ENCODE data around the gene S100A11.
A peak's percentile ranks its signal among the peaks of the same experiment; 100 is the strongest.

Gene S100A11

GRCh38 chr1:152043870-152044269, 7.1 kb upstream of the S100A11 start:
- in situ Hi-C loops (cut with MboI; ENCODE audit: low pct_unique_long_range_greater_than_20kb, low sequenced_read_pairs), result no loop called here
- DNase-seq, result no peak

GRCh38 chr1:152042030-152042429, 5.2 kb upstream of the S100A11 start:
- in situ Hi-C loops (cut with MboI; ENCODE audit: low pct_unique_long_range_greater_than_20kb, low sequenced_read_pairs), result no loop called here
- DNase-seq, result no peak

GRCh38 chr1:152039886-152040285, 3.1 kb upstream of the S100A11 start:
- DNase-seq, result no peak
- in situ Hi-C loops (cut with MboI; ENCODE audit: low pct_unique_long_range_greater_than_20kb, low sequenced_read_pairs), result no loop called here

- DNase-seq, result no peak
- in situ Hi-C loops (cut with MboI; ENCODE audit: low pct_unique_long_range_greater_than_20kb, low sequenced_read_pairs), result no loop called here
Observed at GRCh38 chr1:152039461-152039860, 2.7 kb upstream of the S100A11 start.

- DNase-seq, result no peak
- in situ Hi-C loops (cut with MboI; ENCODE audit: low pct_unique_long_range_greater_than_20kb, low sequenced_read_pairs), result no loop called here
Observed at GRCh38 chr1:152038871-152039270, 2.1 kb upstream of the S100A11 start.

GRCh38 chr1:152035539-152036266, 1.1 kb downstream of the S100A11 start:
- in situ Hi-C loops (cut with MboI; ENCODE audit: low pct_unique_long_range_greater_than_20kb, low sequenced_read_pairs), result no loop called here
- DNase-seq, result peak; percentile 68

GRCh38 chr1:152034654-152035538, 1.9 kb downstream of the S100A11 start:
- in situ Hi-C loops (cut with MboI; ENCODE audit: low pct_unique_long_range_greater_than_20kb, low sequenced_read_pairs), result no loop called here
- peak; percentile 90 for DNase-seq

- no peak for DNase-seq
- in situ Hi-C loops (cut with MboI; ENCODE audit: low pct_unique_long_range_greater_than_20kb, low sequenced_read_pairs), result no loop called here
Observed at GRCh38 chr1:152034324-152034653, 2.5 kb downstream of the S100A11 start.

GRCh38 chr1:152029929-152030211, 6.9 kb downstream of the S100A11 start:
- in situ Hi-C loops (cut with MboI; ENCODE audit: low pct_unique_long_range_greater_than_20kb, low sequenced_read_pairs), result no loop called here
- no peak for DNase-seq

GRCh38 chr1:152029144-152029928, 7.5 kb downstream of the S100A11 start:
- in situ Hi-C loops (cut with MboI; ENCODE audit: low pct_unique_long_range_greater_than_20kb, low sequenced_read_pairs), result no loop called here
- no peak for DNase-seq

- in situ Hi-C loops (cut with MboI; ENCODE audit: low pct_unique_long_range_greater_than_20kb, low sequenced_read_pairs), result no loop called here
- DNase-seq, result no peak
Observed at GRCh38 chr1:152026895-152027294, 9.9 kb downstream of the S100A11 start.

GRCh38 chr1:152024223-152024622, 12.6 kb downstream of the S100A11 start:
- DNase-seq, result no peak
- in situ Hi-C loops (cut with MboI; ENCODE audit: low pct_unique_long_range_greater_than_20kb, low sequenced_read_pairs), result no loop called here

- in situ Hi-C loops (cut with MboI; ENCODE audit: low pct_unique_long_range_greater_than_20kb, low sequenced_read_pairs), result no loop called here
- DNase-seq, result no peak
Observed at GRCh38 chr1:152023221-152023620, 13.6 kb downstream of the S100A11 start.

- in situ Hi-C loops (cut with MboI; ENCODE audit: low pct_unique_long_range_greater_than_20kb, low sequenced_read_pairs), result no loop called here
- no peak for DNase-seq
Observed at GRCh38 chr1:152022474-152022873, 14.3 kb downstream of the S100A11 start.

- in situ Hi-C loops (cut with MboI; ENCODE audit: low pct_unique_long_range_greater_than_20kb, low sequenced_read_pairs), result no loop called here
Observed at GRCh38 chr1:152021569-152021968, 15.2 kb downstream of the S100A11 start.

GRCh38 chr1:152020849-152021248, 16.0 kb downstream of the S100A11 start:
- in situ Hi-C loops (cut with MboI; ENCODE audit: low pct_unique_long_range_greater_than_20kb, low sequenced_read_pairs), result no loop called here
- DNase-seq, result no peak

More at GRCh38 chr1:152021569-152021968, 15.2 kb downstream of the S100A11 start:
- DNase-seq, result no peak

- no peak for DNase-seq
Observed at GRCh38 chr1:152018537-152018936, 18.3 kb downstream of the S100A11 start.

GRCh38 chr1:152015766-152016165, 21.0 kb downstream of the S100A11 start:
- no peak for DNase-seq
- in situ Hi-C loops (cut with MboI; ENCODE audit: low pct_unique_long_range_greater_than_20kb, low sequenced_read_pairs), result no loop called here

More at GRCh38 chr1:152018537-152018936, 18.3 kb downstream of the S100A11 start:
- in situ Hi-C loops (cut with MboI; ENCODE audit: low pct_unique_long_range_greater_than_20kb, low sequenced_read_pairs), result no loop called here

GRCh38 chr1:152014943-152015342, 21.9 kb downstream of the S100A11 start:
- DNase-seq, result no peak
- in situ Hi-C loops (cut with MboI; ENCODE audit: low pct_unique_long_range_greater_than_20kb, low sequenced_read_pairs), result no loop called here

GRCh38 chr1:152013664-152014237, 23.1 kb downstream of the S100A11 start:
- peak; percentile 69 for DNase-seq
- in situ Hi-C loops (cut with MboI; ENCODE audit: low pct_unique_long_range_greater_than_20kb, low sequenced_read_pairs), result no loop called here
